IPS-20b (cell line): Measurements from ENCODE around the gene MRGPRF.
"Not testable (repeated sequence)": the region's sequence is repeated elsewhere in the genome, so short reads cannot be mapped to it uniquely, and the experiment has no call there.

Experiments
- H3K27ac ChIP-seq: one replicate; pipeline ENCODE4 v1.5.1; 2013; ENCODE audit warnings: low read length
- H3K27me3 ChIP-seq: 2 replicates; pipeline ENCODE4 v1.6.1; 2013; ENCODE audit warnings: mild to moderate bottlenecking, low read length, inconsistent platforms; ENCODE audit not compliant: insufficient read depth
- H3K36me3 ChIP-seq: 2 replicates; pipeline ENCODE4 v1.6.1; 2013; ENCODE audit warnings: low read depth, mild to moderate bottlenecking, inconsistent platforms, low read length, moderate library complexity; ENCODE audit not compliant: insufficient read depth
- H3K4me1 ChIP-seq: 2 replicates; pipeline ENCODE4 v1.6.1; 2013; ENCODE audit warnings: mild to moderate bottlenecking, control low read depth, inconsistent platforms, low read length, moderate library complexity; ENCODE audit not compliant: insufficient read depth
- H3K4me3 ChIP-seq: 2 replicates; pipeline ENCODE4 v1.5.1; 2013; ENCODE audit warnings: mild to moderate bottlenecking, low read length, inconsistent platforms
- H3K9ac ChIP-seq: 2 replicates; pipeline ENCODE4 v1.6.1; 2013; ENCODE audit warnings: low read depth, mild to moderate bottlenecking, inconsistent platforms, low read length, moderate library complexity
- H3K9me3 ChIP-seq: 2 replicates; pipeline ENCODE4 v1.6.1; 2013; ENCODE audit warnings: mild to moderate bottlenecking, low read depth, low read length, inconsistent platforms; ENCODE audit not compliant: insufficient read depth

Gene MRGPRF

DNA sequence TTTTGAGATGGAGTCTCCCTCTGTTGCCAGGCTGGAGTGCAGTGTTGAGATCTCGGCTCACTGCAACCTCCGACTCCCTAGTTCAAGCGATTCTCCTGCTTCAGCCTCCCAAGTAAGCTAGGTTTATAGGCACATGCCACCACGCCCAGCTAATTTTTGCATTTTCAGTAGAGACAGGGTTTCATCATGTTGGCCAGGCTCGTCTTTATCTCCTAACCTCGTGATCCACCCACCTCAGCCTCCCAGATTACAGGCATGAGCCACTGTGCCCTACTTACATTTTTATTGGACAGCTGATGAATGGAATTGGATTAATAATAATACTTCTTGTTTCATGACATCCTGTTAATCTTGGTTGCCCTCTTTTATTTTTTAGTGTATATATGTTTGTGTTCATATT is 29.2 kb downstream of the MRGPRF start:
- Histone ChIP-seq H3K4me3 (no peak overlapping the region), H3K9me3 (no peaks in the 10 kb centered on the region), H3K4me1 (no peaks in the 10 kb centered on the region), H3K9ac (no peak overlapping the region), H3K27me3 (no peaks in the 10 kb centered on the region), H3K36me3 (no peaks in the 10 kb centered on the region), H3K27ac (no peak overlapping the region)

DNA sequence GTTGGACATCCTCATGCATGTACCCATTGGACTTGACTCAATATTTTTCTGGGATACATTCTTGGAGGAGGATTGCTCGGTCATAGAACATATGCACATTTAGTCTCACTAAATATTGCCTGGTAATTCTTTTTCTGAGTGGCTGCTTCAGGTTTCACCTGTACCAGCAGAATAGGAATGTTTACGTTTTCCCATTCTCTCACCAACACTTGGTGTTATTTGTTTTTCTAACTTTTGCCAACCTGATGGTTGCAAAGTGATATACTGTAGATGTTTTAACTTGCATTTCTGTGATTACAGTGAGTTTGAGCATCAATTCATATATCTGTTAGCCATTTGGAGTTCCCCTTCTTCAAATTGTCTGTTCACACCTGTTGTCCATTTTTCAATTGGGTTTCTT is 30.9 kb downstream of the MRGPRF start:
- no peak overlapping the region for H3K4me3 ChIP-seq
- no peaks in the 10 kb centered on the region for H3K4me1 ChIP-seq
- no peaks in the 10 kb centered on the region for H3K9me3 ChIP-seq
- no peaks in the 10 kb centered on the region for H3K27me3 ChIP-seq
- H3K27ac ChIP-seq: no peak overlapping the region
- H3K36me3 ChIP-seq: no peaks in the 10 kb centered on the region
- H3K9ac ChIP-seq: no peak overlapping the region

DNA sequence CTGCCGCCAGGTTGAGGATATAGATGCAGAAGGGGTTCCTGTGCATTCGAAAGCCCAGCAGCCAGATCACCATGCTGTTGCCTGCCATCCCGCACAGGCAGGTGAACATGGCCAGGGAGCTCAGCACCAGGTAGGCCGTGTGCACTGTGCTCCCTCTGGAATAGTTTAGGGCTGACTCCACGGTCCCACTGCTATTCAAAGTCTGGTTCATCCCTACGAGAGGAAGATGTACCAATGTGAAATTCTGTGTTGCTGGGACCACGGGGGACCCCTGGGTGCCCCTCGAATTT is 32.3 kb downstream of the MRGPRF start, which contains the start of gene MRGPRD:
Gene MRGPRD, minus strand, starts transcription at position 211 of the 290 bp plus-strand sequence. Its CDS starts 0 bp downstream, at position 211.
- H3K4me3 ChIP-seq: no peak within 1 kb of the TSS
- H3K9me3 ChIP-seq: no peaks in the 10 kb centered on the region
- no peaks in the 10 kb centered on the region for H3K27me3 ChIP-seq
- H3K36me3 ChIP-seq: no peaks in the 10 kb centered on the region
- no peak within 1 kb of the TSS for H3K27ac ChIP-seq
- no peaks in the 10 kb centered on the region for H3K4me1 ChIP-seq
- H3K9ac ChIP-seq: no peak within 1 kb of the TSS

DNA sequence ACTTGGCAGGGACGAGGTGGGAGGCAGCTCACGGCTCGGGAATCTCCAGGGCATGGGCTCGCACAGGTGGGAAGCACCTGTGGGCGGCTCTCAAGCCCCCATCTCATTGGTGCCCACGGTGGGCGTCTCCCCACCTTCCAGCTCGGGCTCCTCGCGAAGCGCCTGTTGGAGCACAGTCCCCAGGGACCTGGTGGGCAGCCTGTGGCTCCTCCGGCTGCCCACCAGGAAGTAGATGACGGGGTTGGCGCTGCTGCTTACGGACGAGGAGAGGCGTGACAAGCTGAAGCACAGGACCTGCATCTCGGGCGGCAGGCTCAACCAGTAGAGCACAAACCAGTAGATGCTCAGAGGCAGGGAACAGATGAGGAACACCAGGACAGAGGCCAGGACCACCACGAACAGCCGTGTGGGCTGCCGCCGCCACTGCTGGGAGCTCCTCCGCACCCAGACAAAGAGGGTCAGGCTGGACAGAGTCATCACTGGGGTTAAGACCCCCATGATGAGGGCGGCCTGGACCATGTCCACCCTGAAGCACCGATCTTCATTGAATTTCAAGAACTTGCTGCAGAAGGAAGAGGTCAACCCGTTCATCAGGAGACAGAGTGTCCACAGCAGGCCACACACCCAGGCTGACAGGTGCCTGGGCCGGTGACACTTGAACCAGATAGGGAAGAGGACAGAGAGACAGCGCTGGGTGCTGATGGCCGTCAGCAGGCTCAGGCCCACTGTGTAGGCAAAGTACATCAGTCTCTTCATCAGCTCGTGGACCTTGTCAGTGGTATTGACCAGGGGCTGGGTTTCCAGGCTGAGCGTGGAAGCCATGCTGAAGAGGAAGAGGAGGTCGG is 32.9 kb downstream of the MRGPRF start:
- Histone ChIP-seq H3K9ac (no peak overlapping the region), H3K4me3 (no peak overlapping the region), H3K9me3 (no peaks in the 10 kb centered on the region), H3K4me1 (no peaks in the 10 kb centered on the region), H3K27ac (no peak overlapping the region), H3K27me3 (no peaks in the 10 kb centered on the region), H3K36me3 (no peaks in the 10 kb centered on the region)

DNA sequence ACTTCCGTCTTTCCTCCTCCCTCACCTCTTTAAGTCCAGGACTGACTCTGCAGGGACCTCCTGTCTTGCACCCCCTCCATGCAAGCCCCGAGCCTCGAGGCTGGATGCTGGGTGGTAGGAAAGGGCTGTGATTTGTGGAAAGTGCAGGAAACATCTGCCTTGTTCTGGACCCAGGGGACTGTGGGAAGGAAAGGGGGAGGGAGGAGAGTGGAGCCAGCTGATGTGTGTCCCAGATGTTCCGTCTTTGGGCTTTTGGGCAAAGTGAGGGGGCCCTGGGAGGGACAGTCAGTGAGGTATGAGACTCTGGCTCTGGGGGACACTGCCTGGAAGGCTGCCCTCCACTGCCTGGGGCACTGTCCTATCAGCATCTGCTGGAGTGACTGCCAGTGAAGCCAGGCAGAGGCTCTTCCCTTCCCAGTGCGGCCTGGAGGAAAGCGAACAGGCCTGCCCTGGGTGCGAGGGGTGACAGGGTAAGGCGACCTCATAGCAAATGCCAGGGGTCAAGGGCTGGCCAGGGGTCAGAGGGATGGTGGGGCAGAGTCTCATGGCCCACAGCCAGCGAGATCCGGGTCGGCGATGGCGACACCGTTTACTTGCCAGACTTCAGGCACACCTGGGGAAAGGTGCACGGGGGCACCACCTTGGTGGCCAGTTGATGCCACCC is 34.0 kb downstream of the MRGPRF start:
- no peaks in the 10 kb centered on the region for H3K27me3 ChIP-seq
- no peak overlapping the region; the same call in 1 of the 2 replicates for H3K9ac ChIP-seq
- no peaks in the 10 kb centered on the region for H3K4me1 ChIP-seq
- no peak overlapping the region for H3K27ac ChIP-seq
- no peak overlapping the region for H3K4me3 ChIP-seq
- H3K9me3 ChIP-seq: no peaks in the 10 kb centered on the region
- no peaks in the 10 kb centered on the region for H3K36me3 ChIP-seq

DNA sequence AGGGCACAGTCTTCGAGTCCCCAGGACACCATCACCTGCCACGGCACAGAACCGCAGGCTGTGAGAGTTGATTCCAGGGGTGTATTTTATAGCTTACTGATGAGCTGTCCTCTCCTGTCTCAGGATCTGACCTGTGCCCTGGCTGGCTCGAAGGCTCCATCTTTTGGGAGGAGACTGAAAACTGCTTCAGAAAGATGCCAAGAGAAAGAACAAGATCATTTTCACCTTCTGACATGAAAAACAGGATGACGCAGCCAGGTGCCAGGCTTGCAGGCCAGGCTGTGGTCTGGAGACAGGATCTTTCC is 34.5 kb downstream of the MRGPRF start:
- Histone ChIP-seq H3K4me1 (no peaks in the 10 kb centered on the region), H3K9ac (no peak overlapping the region), H3K27me3 (no peaks in the 10 kb centered on the region), H3K4me3 (no peak overlapping the region), H3K27ac (no peak overlapping the region), H3K9me3 (no peaks in the 10 kb centered on the region), H3K36me3 (no peaks in the 10 kb centered on the region)

DNA sequence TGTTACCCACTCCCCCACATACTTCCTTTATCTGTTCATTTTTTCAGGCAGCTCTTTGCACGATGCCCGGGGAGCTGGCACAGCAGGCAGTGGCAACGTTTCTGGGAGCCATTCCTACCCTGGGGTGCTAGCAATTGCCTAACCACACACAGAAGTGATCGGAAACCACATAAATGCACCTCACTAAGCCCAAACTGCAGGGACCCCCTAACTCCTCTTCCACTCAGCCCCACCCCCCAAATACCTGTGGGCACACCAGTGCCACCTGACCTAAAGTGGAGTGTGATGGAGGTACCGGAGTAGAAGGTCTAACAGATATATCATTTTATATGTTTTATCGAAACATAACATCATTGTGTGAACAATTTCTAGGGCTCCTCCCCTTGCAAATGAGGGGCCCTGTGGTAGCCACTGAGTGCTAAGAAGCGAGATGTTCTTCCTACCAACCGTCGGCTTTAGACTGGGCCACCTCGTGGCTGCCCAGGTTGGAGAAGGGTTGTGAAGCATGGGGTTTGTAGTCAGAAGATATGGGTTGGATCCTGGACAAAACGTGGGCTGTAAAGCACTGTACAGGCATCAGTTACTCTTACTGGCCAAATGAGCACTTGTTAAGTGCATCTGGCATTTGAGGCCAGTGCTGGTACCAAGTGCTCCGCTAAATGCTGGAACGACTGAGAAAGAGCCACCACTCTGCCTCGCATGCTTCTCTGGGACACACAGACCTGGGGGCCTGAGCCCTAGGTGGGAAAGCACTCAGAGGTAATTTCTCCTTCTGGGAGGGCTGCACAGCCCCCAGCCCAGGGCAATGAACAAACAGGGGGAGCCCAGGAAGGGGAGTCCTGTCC is 35.0 kb downstream of the MRGPRF start:
- no peaks in the 10 kb centered on the region for H3K9me3 ChIP-seq
- H3K9ac ChIP-seq: no peak overlapping the region
- no peak overlapping the region for H3K4me3 ChIP-seq
- no peaks in the 10 kb centered on the region for H3K4me1 ChIP-seq
- no peak overlapping the region for H3K27ac ChIP-seq
- H3K27me3 ChIP-seq: no peaks in the 10 kb centered on the region
- H3K36me3 ChIP-seq: no peaks in the 10 kb centered on the region

DNA sequence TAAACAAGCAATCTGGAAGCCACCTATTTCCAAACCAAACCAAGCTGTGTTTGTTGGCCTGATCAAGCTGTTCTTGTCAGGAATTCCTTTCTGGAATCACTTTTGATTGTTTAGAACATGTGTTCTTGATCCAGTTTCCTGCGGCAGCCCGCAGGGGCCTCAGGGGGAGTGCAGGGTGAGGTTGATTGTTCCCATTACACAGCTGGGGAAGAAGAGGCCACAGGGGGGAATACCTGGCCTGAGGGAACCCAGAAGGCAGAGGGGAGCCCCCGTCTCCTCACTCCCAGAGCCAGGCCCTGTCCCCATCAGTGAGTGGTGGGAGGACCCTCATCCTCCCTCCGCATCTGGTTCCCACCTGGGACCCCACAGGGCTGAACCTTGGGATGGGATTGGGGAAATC is 36.5 kb downstream of the MRGPRF start:
- H3K27ac ChIP-seq: no peak overlapping the region
- H3K9ac ChIP-seq: no peak overlapping the region
- H3K9me3 ChIP-seq: no peaks in the 10 kb centered on the region
- H3K36me3 ChIP-seq: no peaks in the 10 kb centered on the region
- no peak overlapping the region for H3K4me3 ChIP-seq
- H3K4me1 ChIP-seq: no peaks in the 10 kb centered on the region
- no peaks in the 10 kb centered on the region for H3K27me3 ChIP-seq

DNA sequence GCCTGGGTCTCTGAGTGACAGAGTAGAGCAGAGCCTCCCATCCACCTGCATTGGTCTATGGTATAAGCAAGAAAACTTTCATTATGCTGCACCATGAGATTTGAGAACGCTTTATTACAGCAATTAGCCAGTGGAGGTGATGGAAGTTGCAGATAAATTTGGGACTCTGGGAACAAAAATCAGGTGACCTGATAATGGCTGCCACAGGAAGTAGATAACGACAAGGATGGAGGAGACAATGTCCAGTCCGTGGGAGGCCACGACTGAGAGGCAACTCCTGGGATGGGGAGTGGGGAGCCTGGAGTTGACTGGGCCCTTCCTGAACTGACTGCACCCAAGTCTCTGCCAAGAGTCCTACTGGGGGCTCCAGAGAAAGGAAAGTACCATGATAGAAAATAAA is 37.0 kb downstream of the MRGPRF start:
- no peak overlapping the region for H3K9ac ChIP-seq
- no peak overlapping the region for H3K4me3 ChIP-seq
- H3K4me1 ChIP-seq: no peaks in the 10 kb centered on the region
- no peaks in the 10 kb centered on the region for H3K9me3 ChIP-seq
- H3K27ac ChIP-seq: no peak overlapping the region
- H3K27me3 ChIP-seq: no peaks in the 10 kb centered on the region
- no peaks in the 10 kb centered on the region for H3K36me3 ChIP-seq

DNA sequence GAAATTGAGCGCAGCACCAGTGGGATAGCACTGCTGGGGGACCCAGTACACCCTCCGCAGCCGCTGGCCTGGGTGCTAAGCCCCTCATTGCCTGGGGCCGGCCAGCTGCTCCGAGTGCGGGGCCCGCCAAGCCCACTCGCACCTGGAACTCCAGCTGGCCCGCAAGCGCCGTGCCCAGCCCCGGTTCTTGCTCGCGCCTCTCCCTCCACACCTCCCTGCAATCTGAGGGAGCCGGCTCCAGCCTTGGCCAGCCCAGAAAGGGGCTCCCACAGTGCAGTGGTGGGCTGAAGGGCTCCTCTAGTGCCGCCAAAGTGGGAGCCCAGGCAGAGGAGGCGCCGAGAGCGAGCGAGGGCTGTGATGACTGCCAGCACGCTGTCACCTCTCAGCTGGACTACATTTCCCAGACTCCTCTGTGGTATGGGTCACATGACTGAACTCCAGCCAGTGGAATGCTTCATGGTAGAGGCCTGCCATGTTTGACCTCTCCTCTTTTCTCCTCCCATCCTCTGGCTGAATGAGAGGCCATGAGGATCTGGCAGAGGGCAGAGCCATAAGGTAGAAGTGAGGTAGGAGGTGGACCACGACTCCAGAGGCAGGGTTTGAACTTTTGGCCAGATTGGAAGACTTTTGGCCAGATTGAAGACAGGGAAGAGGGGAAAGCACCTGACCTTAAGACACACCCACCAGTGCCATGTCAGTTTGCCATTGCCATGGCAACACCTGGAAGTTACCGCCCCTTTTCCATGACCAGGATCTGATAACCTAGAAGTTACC is 38.4 kb downstream of the MRGPRF start:
- Histone ChIP-seq H3K9ac (no peak overlapping the region), H3K27me3 (no peaks in the 10 kb centered on the region), H3K9me3 (no peaks in the 10 kb centered on the region), H3K4me3 (no peak overlapping the region), H3K4me1 (no peaks in the 10 kb centered on the region), H3K36me3 (no peaks in the 10 kb centered on the region), H3K27ac (no peak overlapping the region)

DNA sequence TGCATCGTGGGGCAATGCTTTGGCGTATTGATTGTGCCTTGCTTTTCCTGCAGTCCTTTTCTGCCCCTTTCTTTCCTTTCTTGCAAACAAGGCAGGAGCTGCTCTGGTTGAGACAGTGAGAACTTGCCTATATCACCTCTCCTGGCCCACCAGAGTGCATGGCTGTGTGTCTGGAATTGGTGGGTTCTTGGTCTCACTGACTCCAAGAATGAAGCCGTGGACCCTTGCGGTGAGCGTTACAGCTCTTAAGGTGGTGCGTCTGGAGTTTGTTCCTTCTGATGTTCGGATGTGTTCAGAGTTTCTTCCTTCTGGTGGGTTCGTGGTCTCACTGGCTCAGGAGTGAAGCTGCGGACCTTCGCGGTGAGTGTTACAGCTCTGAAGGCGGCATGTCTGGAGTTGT is 39.3 kb downstream of the MRGPRF start:
- H3K4me1 ChIP-seq, H3K9ac ChIP-seq, H3K27ac ChIP-seq, H3K36me3 ChIP-seq, H3K4me3 ChIP-seq, H3K27me3 ChIP-seq, H3K9me3 ChIP-seq: not testable (repeated sequence)
